ENCODE data around the gene USB1. TPM values are rescaled to one million over a fixed set of nuclear protein-coding genes. Genes with fewer than 3 reads are reported as not detected.

The USB1 gene
- total and polyA plus RNA-seq, 4 donors, result 8.9 to 40.7 (median 28.3) TPM

GRCh38 chr16:58041628-58041955 is 40.4 kb downstream of the USB1 start:
- no peak for DNase-seq (ENCODE audit: low spot score)
- H3K36me3 ChIP-seq (ENCODE audit: control insufficient read depth in 4 of 4, insufficient read depth in 3 of 4, low read depth in 1 of 4, low read length in 3 of 4), result peaks cover 15 to 64% (median 38%) of the 10 kb centered on the region in 4 donors
- H3K4me3 ChIP-seq (ENCODE audit: low read depth in 1 of 3, low read length in 3 of 3), result no peak overlapping the region
- 95% methylated on average over 18 of the region's 18 CpGs for WGBS
- peaks cover 0 to 9% (median 5%) of the 10 kb centered on the region in 4 donors for H3K4me1 ChIP-seq (ENCODE audit: control insufficient read depth in 4 of 4, insufficient read depth in 4 of 4, low read length in 3 of 4)
- no peak overlapping the region for H3K9ac ChIP-seq (ENCODE audit: low read depth in 1 of 2, low read length in 2 of 2)
- no peaks in the 10 kb centered on the region for H3K27me3 ChIP-seq (ENCODE audit: control insufficient read depth in 4 of 4, insufficient read depth in 4 of 4, low read length in 3 of 4)
- H3K27ac ChIP-seq (ENCODE audit: low read depth in 1 of 2, low read length in 2 of 2), result no peak overlapping the region
- no peak for TF ChIP-seq HNF4A (conservative IDR thresholded peaks at IDR 0.05)
- TF ChIP-seq MAX (IDR thresholded peaks at IDR 0.05), result no peak
- TF ChIP-seq HNF4G (IDR thresholded peaks at IDR 0.05), result no peak
- TF ChIP-seq JUND (IDR thresholded peaks at IDR 0.05), result no peak
- TF ChIP-seq, protein P1, sequence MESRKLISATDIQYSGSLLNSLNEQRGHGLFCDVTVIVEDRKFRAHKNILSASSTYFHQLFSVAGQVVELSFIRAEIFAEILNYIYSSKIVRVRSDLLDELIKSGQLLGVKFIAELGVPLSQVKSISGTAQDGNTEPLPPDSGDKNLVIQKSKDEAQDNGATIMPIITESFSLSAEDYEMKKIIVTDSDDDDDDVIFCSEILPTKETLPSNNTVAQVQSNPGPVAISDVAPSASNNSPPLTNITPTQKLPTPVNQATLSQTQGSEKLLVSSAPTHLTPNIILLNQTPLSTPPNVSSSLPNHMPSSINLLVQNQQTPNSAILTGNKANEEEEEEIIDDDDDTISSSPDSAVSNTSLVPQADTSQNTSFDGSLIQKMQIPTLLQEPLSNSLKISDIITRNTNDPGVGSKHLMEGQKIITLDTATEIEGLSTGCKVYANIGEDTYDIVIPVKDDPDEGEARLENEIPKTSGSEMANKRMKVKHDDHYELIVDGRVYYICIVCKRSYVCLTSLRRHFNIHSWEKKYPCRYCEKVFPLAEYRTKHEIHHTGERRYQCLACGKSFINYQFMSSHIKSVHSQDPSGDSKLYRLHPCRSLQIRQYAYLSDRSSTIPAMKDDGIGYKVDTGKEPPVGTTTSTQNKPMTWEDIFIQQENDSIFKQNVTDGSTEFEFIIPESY (IDR thresholded peaks at IDR 0.05), result no peak
- TF ChIP-seq, protein P2, sequence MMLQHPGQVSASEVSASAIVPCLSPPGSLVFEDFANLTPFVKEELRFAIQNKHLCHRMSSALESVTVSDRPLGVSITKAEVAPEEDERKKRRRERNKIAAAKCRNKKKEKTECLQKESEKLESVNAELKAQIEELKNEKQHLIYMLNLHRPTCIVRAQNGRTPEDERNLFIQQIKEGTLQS (IDR thresholded peaks at IDR 0.05), result no peak
- TF ChIP-seq, protein P3, sequence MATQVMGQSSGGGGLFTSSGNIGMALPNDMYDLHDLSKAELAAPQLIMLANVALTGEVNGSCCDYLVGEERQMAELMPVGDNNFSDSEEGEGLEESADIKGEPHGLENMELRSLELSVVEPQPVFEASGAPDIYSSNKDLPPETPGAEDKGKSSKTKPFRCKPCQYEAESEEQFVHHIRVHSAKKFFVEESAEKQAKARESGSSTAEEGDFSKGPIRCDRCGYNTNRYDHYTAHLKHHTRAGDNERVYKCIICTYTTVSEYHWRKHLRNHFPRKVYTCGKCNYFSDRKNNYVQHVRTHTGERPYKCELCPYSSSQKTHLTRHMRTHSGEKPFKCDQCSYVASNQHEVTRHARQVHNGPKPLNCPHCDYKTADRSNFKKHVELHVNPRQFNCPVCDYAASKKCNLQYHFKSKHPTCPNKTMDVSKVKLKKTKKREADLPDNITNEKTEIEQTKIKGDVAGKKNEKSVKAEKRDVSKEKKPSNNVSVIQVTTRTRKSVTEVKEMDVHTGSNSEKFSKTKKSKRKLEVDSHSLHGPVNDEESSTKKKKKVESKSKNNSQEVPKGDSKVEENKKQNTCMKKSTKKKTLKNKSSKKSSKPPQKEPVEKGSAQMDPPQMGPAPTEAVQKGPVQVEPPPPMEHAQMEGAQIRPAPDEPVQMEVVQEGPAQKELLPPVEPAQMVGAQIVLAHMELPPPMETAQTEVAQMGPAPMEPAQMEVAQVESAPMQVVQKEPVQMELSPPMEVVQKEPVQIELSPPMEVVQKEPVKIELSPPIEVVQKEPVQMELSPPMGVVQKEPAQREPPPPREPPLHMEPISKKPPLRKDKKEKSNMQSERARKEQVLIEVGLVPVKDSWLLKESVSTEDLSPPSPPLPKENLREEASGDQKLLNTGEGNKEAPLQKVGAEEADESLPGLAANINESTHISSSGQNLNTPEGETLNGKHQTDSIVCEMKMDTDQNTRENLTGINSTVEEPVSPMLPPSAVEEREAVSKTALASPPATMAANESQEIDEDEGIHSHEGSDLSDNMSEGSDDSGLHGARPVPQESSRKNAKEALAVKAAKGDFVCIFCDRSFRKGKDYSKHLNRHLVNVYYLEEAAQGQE (IDR thresholded peaks at IDR 0.05), result no peak
- TF ChIP-seq SP1 (IDR thresholded peaks at IDR 0.05), result no peak
- no peak for TF ChIP-seq CTCF (IDR thresholded peaks at IDR 0.05; ENCODE audit: low read depth, low read length, missing input control)
- TF ChIP-seq EGR1 (IDR thresholded peaks at IDR 0.05; ENCODE audit: low read depth in 2 of 2), result no peak
- TF ChIP-seq RXRA (IDR thresholded peaks at IDR 0.05), result no peak
- no peaks in the 10 kb centered on the region for H3K9me3 ChIP-seq (ENCODE audit: control insufficient read depth in 4 of 4, low read length in 3 of 4)

DNA sequence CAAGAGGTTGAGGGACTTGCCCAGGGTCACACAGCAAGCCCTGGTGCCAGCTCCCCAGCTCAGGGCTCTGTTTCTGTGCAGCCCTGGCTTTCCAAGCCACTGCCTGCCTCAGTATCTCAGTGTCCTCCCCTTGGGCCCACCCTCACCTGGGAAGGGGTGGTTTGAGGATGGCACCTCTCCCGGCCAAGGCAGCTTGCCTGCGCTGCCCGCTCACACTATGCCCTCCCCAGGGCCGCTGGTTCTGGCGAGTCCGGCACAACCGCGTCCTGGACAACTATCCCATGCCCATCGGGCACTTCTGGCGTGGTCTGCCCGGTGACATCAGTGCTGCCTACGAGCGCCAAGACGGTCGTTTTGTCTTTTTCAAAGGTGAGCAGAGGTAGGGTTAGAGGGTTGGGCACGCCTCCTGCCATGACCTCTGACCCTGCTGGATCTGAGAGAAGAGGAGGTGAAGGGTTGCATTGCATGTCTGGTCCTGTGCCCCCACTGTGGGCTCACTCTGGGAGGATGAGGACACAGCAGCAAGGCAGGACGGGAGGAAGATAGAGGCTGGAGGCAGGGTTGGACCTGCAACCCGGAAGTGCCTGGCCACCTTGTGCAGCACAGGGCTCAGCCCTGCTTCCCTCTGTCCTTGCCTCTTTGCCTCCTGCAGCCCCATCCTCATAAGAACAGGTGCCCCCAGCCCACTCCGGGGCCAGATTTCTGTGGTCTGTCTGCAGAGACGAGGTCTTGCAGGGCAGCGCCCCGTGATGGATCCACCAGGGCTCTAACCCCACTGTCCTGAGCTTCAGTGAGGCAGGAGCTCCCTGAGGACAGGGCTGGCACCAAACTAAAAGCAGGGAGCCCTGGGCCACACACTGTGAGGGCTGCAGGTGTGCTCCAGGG is 41.0 kb downstream of the USB1 start:
- Histone ChIP-seq H3K9ac (ENCODE audit: low read depth in 1 of 2, low read length in 2 of 2) (no peak overlapping the region), H3K4me1 (ENCODE audit: control insufficient read depth in 4 of 4, insufficient read depth in 4 of 4, low read length in 3 of 4) (peaks cover 0 to 9% (median 5%) of the 10 kb centered on the region in 4 donors), H3K27ac (ENCODE audit: low read depth in 1 of 2, low read length in 2 of 2) (no peak overlapping the region), H3K4me3 (ENCODE audit: low read depth in 1 of 3, low read length in 3 of 3) (no peak overlapping the region), H3K27me3 (ENCODE audit: control insufficient read depth in 4 of 4, insufficient read depth in 4 of 4, low read length in 3 of 4) (no peaks in the 10 kb centered on the region), H3K9me3 (ENCODE audit: control insufficient read depth in 4 of 4, low read length in 3 of 4) (no peaks in the 10 kb centered on the region), H3K36me3 (ENCODE audit: control insufficient read depth in 4 of 4, insufficient read depth in 3 of 4, low read depth in 1 of 4, low read length in 3 of 4) (peaks cover 15 to 64% (median 38%) of the 10 kb centered on the region in 4 donors)
- DNase-seq (ENCODE audit: low spot score), result no peak
- no peak for TF ChIP-seq RXRA (IDR thresholded peaks at IDR 0.05)
- 92% methylated on average over 22 of the region's 22 CpGs for WGBS

All from liver (tissue), 9 donors.